H1 (cell line): ENCODE results near the gene GUCY1A2. TPM values are rescaled to one million over a fixed set of nuclear protein-coding genes. Genes with fewer than 3 reads are reported as not detected.

Experiments
- CEBPB ChIP-seq: IDR thresholded peaks from 2 replicates; pipeline ENCODE4 v1.6.1; 2012; ENCODE audit warnings: low read depth, low read length
- CHD7 ChIP-seq: fragments of 300-600 bp; sonication (generic); IDR thresholded peaks from 2 replicates; pipeline ENCODE4 v1.7.1; 2012; ENCODE audit warnings: low read length, moderate library complexity, mild to moderate bottlenecking, inconsistent platforms; ENCODE audit not compliant: insufficient replicate concordance
- SAP30 ChIP-seq: fragments of 300-600 bp; sonication (generic); IDR thresholded peaks from 2 replicates; pipeline ENCODE4 v1.7.1; 2012; ENCODE audit warnings: low read length, moderate library complexity, mild to moderate bottlenecking, inconsistent platforms; ENCODE audit not compliant: insufficient read depth, insufficient replicate concordance
- polyA plus RNA-seq, 7 experiments: library from polyadenylated mRNA; depleted of rRNA in 3 of 7; stranded (reverse) in 5 of 7; unstranded in 2 of 7; fragments of >200 nt in 5 of 7; fragments of 200-250 nt in 2 of 7; gene quantifications; 1 replicate in 5 of 7; 2 replicates in 1 of 7; 4 replicates in 1 of 7; pipeline versions ENCODE4 v1.2.1 to v1.2.3, GENCODE V29; 2011 to 2013; ENCODE audit warnings: missing spikeins in 2 of 7, mixed read lengths in 2 of 7
- total RNA-seq: library from RNA; stranded (reverse); fragmentation: NEBNext Ultra II Directional; extraction: Animal tissue kit (Norgen Biotek cat#: 25700); gene quantifications from 2 replicates; pipeline ENCODE4 v1.2.1, GENCODE V29; 2021

Gene GUCY1A2
- total and polyA plus RNA-seq, 2 of the 8 experiments (the other 6 are each of a cell fraction or from before 2014, with no cell fraction given), result 0.11 to 1.9 TPM

GRCh38 chr11:106683435-106683834, 334.8 kb downstream of the GUCY1A2 start (continued):
- TF ChIP-seq CHD7 (no peak), CEBPB (no peak), SAP30 (no peak)
- TF ChIP-seq, all 59 proteins: peak for 0
